HL-60 (cell line): ENCODE measurements around the gene LRP8.

ENCODE experiments used
- POLR2AphosphoS5 ChIP-seq: IDR thresholded peaks from 2 replicates; pipeline ENCODE4 v1.6.1; 2012; ENCODE audit warnings: low read depth
- TF ChIP-seq, protein P1 (sequence below): IDR thresholded peaks from one replicate; pipeline ENCODE4 v1.5.1; 2011; ENCODE audit warnings: low read length, control low read depth, inconsistent platforms; ENCODE audit not compliant: insufficient read depth
- TF ChIP-seq, protein P2 (sequence below): IDR thresholded peaks from 2 replicates; pipeline ENCODE4 v1.6.1; 2012; ENCODE audit warnings: low read depth; ENCODE audit not compliant: insufficient replicate concordance

DNA sequence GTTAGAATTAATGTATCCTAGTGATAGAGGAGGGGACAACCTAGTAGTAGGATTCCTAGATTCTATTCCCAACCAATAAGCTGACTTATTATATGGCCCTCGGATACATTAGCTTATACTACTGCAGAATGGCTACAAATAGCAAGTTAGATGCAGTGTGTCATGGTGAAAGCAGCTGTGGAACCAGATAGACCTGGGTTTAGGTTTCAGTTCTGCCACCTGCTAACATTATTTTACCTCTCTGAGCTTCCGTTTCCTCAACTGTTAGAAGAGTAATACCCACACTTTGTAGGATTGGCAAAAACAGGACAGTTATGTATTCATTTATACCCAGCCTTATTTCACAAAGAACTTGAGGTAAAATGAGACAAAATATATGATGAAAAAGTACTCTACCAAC lies 67.9 kb downstream of the LRP8 start:
- TF ChIP-seq, protein P1, sequence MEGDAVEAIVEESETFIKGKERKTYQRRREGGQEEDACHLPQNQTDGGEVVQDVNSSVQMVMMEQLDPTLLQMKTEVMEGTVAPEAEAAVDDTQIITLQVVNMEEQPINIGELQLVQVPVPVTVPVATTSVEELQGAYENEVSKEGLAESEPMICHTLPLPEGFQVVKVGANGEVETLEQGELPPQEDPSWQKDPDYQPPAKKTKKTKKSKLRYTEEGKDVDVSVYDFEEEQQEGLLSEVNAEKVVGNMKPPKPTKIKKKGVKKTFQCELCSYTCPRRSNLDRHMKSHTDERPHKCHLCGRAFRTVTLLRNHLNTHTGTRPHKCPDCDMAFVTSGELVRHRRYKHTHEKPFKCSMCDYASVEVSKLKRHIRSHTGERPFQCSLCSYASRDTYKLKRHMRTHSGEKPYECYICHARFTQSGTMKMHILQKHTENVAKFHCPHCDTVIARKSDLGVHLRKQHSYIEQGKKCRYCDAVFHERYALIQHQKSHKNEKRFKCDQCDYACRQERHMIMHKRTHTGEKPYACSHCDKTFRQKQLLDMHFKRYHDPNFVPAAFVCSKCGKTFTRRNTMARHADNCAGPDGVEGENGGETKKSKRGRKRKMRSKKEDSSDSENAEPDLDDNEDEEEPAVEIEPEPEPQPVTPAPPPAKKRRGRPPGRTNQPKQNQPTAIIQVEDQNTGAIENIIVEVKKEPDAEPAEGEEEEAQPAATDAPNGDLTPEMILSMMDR: no peak
- TF ChIP-seq, protein P2, sequence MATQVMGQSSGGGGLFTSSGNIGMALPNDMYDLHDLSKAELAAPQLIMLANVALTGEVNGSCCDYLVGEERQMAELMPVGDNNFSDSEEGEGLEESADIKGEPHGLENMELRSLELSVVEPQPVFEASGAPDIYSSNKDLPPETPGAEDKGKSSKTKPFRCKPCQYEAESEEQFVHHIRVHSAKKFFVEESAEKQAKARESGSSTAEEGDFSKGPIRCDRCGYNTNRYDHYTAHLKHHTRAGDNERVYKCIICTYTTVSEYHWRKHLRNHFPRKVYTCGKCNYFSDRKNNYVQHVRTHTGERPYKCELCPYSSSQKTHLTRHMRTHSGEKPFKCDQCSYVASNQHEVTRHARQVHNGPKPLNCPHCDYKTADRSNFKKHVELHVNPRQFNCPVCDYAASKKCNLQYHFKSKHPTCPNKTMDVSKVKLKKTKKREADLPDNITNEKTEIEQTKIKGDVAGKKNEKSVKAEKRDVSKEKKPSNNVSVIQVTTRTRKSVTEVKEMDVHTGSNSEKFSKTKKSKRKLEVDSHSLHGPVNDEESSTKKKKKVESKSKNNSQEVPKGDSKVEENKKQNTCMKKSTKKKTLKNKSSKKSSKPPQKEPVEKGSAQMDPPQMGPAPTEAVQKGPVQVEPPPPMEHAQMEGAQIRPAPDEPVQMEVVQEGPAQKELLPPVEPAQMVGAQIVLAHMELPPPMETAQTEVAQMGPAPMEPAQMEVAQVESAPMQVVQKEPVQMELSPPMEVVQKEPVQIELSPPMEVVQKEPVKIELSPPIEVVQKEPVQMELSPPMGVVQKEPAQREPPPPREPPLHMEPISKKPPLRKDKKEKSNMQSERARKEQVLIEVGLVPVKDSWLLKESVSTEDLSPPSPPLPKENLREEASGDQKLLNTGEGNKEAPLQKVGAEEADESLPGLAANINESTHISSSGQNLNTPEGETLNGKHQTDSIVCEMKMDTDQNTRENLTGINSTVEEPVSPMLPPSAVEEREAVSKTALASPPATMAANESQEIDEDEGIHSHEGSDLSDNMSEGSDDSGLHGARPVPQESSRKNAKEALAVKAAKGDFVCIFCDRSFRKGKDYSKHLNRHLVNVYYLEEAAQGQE: no peak
- TF ChIP-seq POLR2AphosphoS5: no peak
